ENCODE results near the gene OR6C74.

- TF ChIP-seq, protein P1, sequence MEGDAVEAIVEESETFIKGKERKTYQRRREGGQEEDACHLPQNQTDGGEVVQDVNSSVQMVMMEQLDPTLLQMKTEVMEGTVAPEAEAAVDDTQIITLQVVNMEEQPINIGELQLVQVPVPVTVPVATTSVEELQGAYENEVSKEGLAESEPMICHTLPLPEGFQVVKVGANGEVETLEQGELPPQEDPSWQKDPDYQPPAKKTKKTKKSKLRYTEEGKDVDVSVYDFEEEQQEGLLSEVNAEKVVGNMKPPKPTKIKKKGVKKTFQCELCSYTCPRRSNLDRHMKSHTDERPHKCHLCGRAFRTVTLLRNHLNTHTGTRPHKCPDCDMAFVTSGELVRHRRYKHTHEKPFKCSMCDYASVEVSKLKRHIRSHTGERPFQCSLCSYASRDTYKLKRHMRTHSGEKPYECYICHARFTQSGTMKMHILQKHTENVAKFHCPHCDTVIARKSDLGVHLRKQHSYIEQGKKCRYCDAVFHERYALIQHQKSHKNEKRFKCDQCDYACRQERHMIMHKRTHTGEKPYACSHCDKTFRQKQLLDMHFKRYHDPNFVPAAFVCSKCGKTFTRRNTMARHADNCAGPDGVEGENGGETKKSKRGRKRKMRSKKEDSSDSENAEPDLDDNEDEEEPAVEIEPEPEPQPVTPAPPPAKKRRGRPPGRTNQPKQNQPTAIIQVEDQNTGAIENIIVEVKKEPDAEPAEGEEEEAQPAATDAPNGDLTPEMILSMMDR (IDR thresholded peaks at IDR 0.05; ENCODE audit: extremely low read depth in 1 of 2, insufficient read depth in 1 of 2, low read depth in 1 of 2, low read length in 2 of 2) = no peak
- TF ChIP-seq EZH2 (IDR thresholded peaks at IDR 0.05; ENCODE audit: borderline replicate concordance, low read depth, low read length, severe bottlenecking) (no peak), POLR2AphosphoS5 (IDR thresholded peaks at IDR 0.05; ENCODE audit: insufficient read depth, low read depth, low read length) (no peak), POLR2A (IDR thresholded peaks at IDR 0.05; ENCODE audit: low read depth, low read length) (no peak), JUN (IDR thresholded peaks at IDR 0.05; ENCODE audit: borderline replicate concordance, insufficient read depth, insufficient read length, low read depth) (no peak), MYC (IDR thresholded peaks at IDR 0.05; ENCODE audit: low read depth, low read length) (no peak)
Observed at GRCh38 chr12:55227643-55228042, 16.8 kb upstream of the OR6C74 start.
